ENCODE measurements around the gene SHANK1. TPM values are rescaled to one million over a fixed set of nuclear protein-coding genes. Genes with fewer than 3 reads are reported as not detected.

SHANK1 gene
- total and polyA plus RNA-seq, 2 of the 4 experiments (the other 2 are of a cell fraction) = 6.1 to 6.7 TPM

DNA sequence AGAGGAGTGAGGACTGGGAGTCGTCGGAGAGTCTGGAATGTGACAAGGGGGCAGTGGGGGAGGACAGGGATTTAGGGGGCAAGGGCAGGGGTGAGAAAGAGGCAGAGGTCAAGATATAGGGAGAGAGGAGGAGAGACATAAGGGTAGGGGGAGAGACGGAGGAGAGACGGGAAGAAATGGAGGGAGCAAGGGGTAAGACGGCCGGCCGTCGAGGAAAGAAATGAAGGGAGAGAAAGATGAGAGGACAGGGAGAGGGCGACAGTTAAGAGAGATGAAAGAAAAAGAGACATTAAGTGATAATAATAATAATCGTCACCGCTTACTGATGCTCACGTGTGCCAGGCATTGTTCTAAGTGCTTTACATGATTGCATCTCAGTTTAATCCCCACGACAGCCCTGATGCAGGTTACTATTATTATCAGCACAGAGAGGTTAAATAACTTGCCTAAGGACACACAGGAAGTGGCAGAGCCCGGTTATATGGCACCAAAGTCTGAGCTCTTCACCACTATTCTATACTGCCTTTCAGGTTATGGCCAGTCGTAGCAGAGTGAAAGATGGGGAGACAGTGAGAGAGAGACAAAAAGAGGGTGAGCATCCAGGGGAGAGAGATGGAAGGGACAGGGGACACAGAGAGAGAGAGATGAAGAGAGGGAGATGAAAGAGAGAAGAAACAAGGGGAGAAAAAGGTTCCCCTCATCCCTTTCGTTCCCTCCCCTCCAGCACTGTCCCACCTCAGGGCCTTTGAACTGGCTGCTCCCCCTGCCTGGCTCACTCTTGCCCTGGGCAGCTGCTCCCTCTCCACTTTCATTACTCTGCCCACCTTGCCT lies 56.7 kb downstream of the SHANK1 start:
- Histone ChIP-seq H2BK120ac (ENCODE audit: low read depth, low read length) (no peak overlapping the region), H4K20me1 (ENCODE audit: insufficient read depth, low read length) (no peaks in the 10 kb centered on the region; the same call in 1 of the 2 replicates), H2BK5ac (ENCODE audit: low read depth, low read length, poor library complexity, severe bottlenecking) (no peak overlapping the region), H3K23ac (ENCODE audit: low read depth, low read length) (no peak overlapping the region), H3K4me3 (ENCODE audit: insufficient read depth, low read depth, low read length) (no peak overlapping the region), H2BK20ac (ENCODE audit: low read depth, low read length) (no peak overlapping the region), H2AK9ac (replicated peaks; ENCODE audit: low read depth, low read length, poor library complexity) (peak overlapping the region; percentile 35), H3K36me3 (ENCODE audit: control insufficient read depth, insufficient read depth, low read length) (no peaks in the 10 kb centered on the region), H3K9me3 (ENCODE audit: control insufficient read depth, insufficient read depth, low read length) (peaks cover 4% of the 10 kb centered on the region), H4K8ac (ENCODE audit: low read depth in 2 of 2, low read length in 2 of 2) (no peak overlapping the region), H2AFZ (replicated peaks; ENCODE audit: low read length, poor library complexity) (no peak overlapping the region), H3K27me3 (ENCODE audit: control insufficient read depth, insufficient read depth, low read length) (peaks cover 36% of the 10 kb centered on the region), H3K4me2 (ENCODE audit: low read depth, low read length) (no peak overlapping the region), H4K91ac (ENCODE audit: insufficient read depth, low read depth, low read length) (no peak overlapping the region), H2AK5ac (ENCODE audit: low read depth, low read length) (no peak overlapping the region), H4K5ac (ENCODE audit: low read depth, low read length) (no peak overlapping the region), H2BK15ac (ENCODE audit: low read depth, low read length) (no peak overlapping the region), H3K9ac (ENCODE audit: low read depth, low read length) (no peak overlapping the region), H3K56ac (ENCODE audit: extremely low read depth, insufficient read depth, low read length) (no peak overlapping the region), H3K79me1 (ENCODE audit: low read depth in 1 of 2, low read length in 2 of 2) (no peaks in the 10 kb centered on the region), H3K9me1 (ENCODE audit: insufficient read depth, low read length) (peaks cover 5% of the 10 kb centered on the region; the same call in 1 of the 2 replicates), H3K14ac (replicated peaks; ENCODE audit: low read depth, low read length) (no peak overlapping the region), H3K4me1 (ENCODE audit: control insufficient read depth, insufficient read depth, low read length) (peaks cover 2% of the 10 kb centered on the region), H3K27ac (ENCODE audit: insufficient read depth, low read length) (no peak overlapping the region), H3K4ac (ENCODE audit: low read depth, low read length) (no peak overlapping the region), H3K18ac (ENCODE audit: low read depth, low read length) (no peak overlapping the region)
- no TSS peak for BruUV-seq (replicated peaks)
- CTCF ChIA-PET = no interaction called here
- intact Hi-C loops (cut with micrococcal nuclease) (no loop called here), dilution Hi-C loops (cut with HindIII; ENCODE audit: low sequenced_read_pairs, unreplicated experiment) (no loop called here), in situ Hi-C loops (cut with MboI; ENCODE audit: low sequenced_read_pairs) (no loop called here)
- no peak for TF ChIP-seq ELK1 (IDR thresholded peaks at IDR 0.05; ENCODE audit: borderline replicate concordance, low read depth, low read length)
- no peak for TF ChIP-seq BHLHE40 (IDR thresholded peaks at IDR 0.05; ENCODE audit: low read depth, low read length)
- no peak for TF ChIP-seq CEBPB (IDR thresholded peaks at IDR 0.05; ENCODE audit: low read depth, low read length)
- no peak for TF ChIP-seq RCOR1 (IDR thresholded peaks at IDR 0.05; ENCODE audit: insufficient replicate concordance, low read length)
- TF ChIP-seq POLR2A (IDR thresholded peaks at IDR 0.05; ENCODE audit: low read depth, low read length) = no peak
- TF ChIP-seq FOS (IDR thresholded peaks at IDR 0.05; ENCODE audit: low read depth, low read length) = no peak
- no peak for TF ChIP-seq NFE2L2 (IDR thresholded peaks at IDR 0.05; ENCODE audit: low read depth, low read length)
- TF ChIP-seq CHD1 (IDR thresholded peaks at IDR 0.05; ENCODE audit: low read depth, low read length) = no peak
- no peak for TF ChIP-seq SMC3 (IDR thresholded peaks at IDR 0.05; ENCODE audit: low read depth, low read length)
- no peak for TF ChIP-seq MXI1 (IDR thresholded peaks at IDR 0.05; ENCODE audit: borderline replicate concordance, low read depth, low read length)
- TF ChIP-seq RFX5 (IDR thresholded peaks at IDR 0.05; ENCODE audit: low read depth, low read length) = no peak
- no peak for TF ChIP-seq RAD21 (IDR thresholded peaks at IDR 0.05; ENCODE audit: low read length)
- TF ChIP-seq MAZ (IDR thresholded peaks at IDR 0.05; ENCODE audit: borderline replicate concordance, low read depth, low read length) = no peak
- POLR2A ChIA-PET (ENCODE audit: unreplicated experiment) = no interaction called here
- WGBS, 2 experiments (ENCODE audit: extremely low coverage in 2 of 2, insufficient read length in 1 of 2) = 30% methylated on average over 2 of the region's 16 CpGs; no CpG with 5 or more reads in 1 of the 2 experiments
- DNase-seq (no peak), ATAC-seq (ENCODE audit: low read depth) (no peak)
